Psoas muscle (tissue), 8 donors: ENCODE measurements around the gene SKIC2. TPM values are rescaled to one million over a fixed set of nuclear protein-coding genes. Genes with fewer than 3 reads are reported as not detected.

Experiments used
- ATAC-seq, 4 donors: fragments of 200-7000 bp; cut with Tn5 transposase; one replicate each; pipeline ENCODE4 v1.9.1; 2020; ENCODE audit warnings: moderate library complexity in 3 of 4, mild to moderate bottlenecking in 2 of 4
- DNase-seq, 2 donors: peaks; one replicate each; pipeline ENCODE4 v3.0.0-alpha.2; 2020
- H3K27ac ChIP-seq: fragments of 200-600 bp; one replicate; pipeline ENCODE4 v1.8.0; 2022
- H3K27me3 ChIP-seq, 3 donors: fragments of 200-600 bp in 1 of 3; one replicate each; pipeline versions ENCODE4 v1.6.1 to v1.8.0; 2013 to 2022; ENCODE audit warnings: low read length in 2 of 3, mild to moderate bottlenecking in 2 of 3, moderate library complexity in 1 of 3; ENCODE audit not compliant: insufficient read depth in 3 of 3
- H3K36me3 ChIP-seq, 2 donors: fragments of 200-600 bp in 1 of 2; one replicate each; pipeline versions ENCODE4 v1.6.1 to v1.8.0; 2013 to 2022; ENCODE audit warnings: low read depth in 1 of 2, mild to moderate bottlenecking in 1 of 2, moderate library complexity in 1 of 2; ENCODE audit not compliant: insufficient read depth in 1 of 2
- H3K4me1 ChIP-seq: fragments of 200-600 bp; one replicate; pipeline ENCODE4 v1.8.0; 2022
- H3K4me3 ChIP-seq: fragments of 200-600 bp; one replicate; pipeline ENCODE4 v1.8.0; 2022; ENCODE audit warnings: mild to moderate bottlenecking
- H3K9me3 ChIP-seq: fragments of 200-600 bp; one replicate; pipeline ENCODE4 v1.8.0; 2022
- CTCF ChIP-seq: fragments of 200-600 bp; IDR thresholded peaks from one replicate; pipeline ENCODE4 v1.8.0; 2022; ENCODE audit warnings: antibody characterized with exemption
- WGBS, 3 donors: extraction: QIAGEN DNeasy Blood & Tissue Kit; methylation state at CpG; one replicate each; pipeline versions ENCODE4 v1.1.6 to v1.1.7; 2013; 5-methylcytosine and 5-hydroxymethylcytosine counted together
- intact Hi-C, 2 donors: fragments of 100-400 bp; cut with DNase I; formaldehyde crosslinking; loops; one replicate each; pipeline versions ENCODE4 v1.11.0 to v1.14.2; 2022
- polyA plus RNA-seq, 3 donors: library from polyadenylated mRNA; stranded (reverse); fragments of 200-250 nt; gene quantifications; one replicate each; pipeline ENCODE4 v1.2.3, GENCODE V29; 2013
- total RNA-seq, 4 donors: library from RNA; stranded (reverse); fragmentation: NEBNext Ultra II Directional in 2 of 4; extraction: Animal tissue kit (Norgen Biotek cat#: 25700) in 2 of 4; gene quantifications; one replicate each; pipeline versions ENCODE4 v1.2.1 to v1.2.4, GENCODE V29; 2021 to 2023
- donor health status: healthy with polysubstance abuse.
- donor health status: DM: no; HTN: no; CAD: no; lungs with moderate emphysema.
- donor health status: Bipolar disorder and iron deficiency.
- donor health status: healthy.
- donor health status: DM: yes; HTN: yes; CAD: no.
- donor health status: DM: no; HTN: no; CAD: no.
- donor health status: DM: no; HTN: no; CAD: no.
- donor health status: DM: yes; HTN: yes; CAD: no.

Gene SKIC2
- total and polyA plus RNA-seq, 7 donors: 26.9 to 36.6 (median 30.2) TPM

- Histone ChIP-seq H3K4me1 (no peaks in the 10 kb centered on the region), H3K27me3 (peaks cover 0 to 27% (median 0%) of the 10 kb centered on the region in 3 donors), H3K36me3 (no peaks in the 10 kb centered on the region), H3K9me3 (no peaks in the 10 kb centered on the region), H3K4me3 (no peak overlapping the region), H3K27ac (no peak overlapping the region)
- intact Hi-C loops: no loop called here
- no peak for ATAC-seq
- TF ChIP-seq CTCF: no peak
- no peak for DNase-seq
- 1 to 3% (median 2%) methylated on average over 6 of the region's 6 CpGs for whole genome bisulfite sequencing, 3 donors
Observed at GRCh38 chr6:31940256-31940664, 18.7 kb upstream of the SKIC2 start.

- Histone ChIP-seq H3K9me3 (no peaks in the 10 kb centered on the region), H3K36me3 (no peaks in the 10 kb centered on the region), H3K27ac (no peak overlapping the region), H3K4me1 (no peaks in the 10 kb centered on the region), H3K27me3 (peaks cover 0 to 28% (median 0%) of the 10 kb centered on the region in 3 donors), H3K4me3 (no peak overlapping the region)
- intact Hi-C loops: no loop called here
- 79 to 83% (median 81%) methylated on average over 3 of the region's 3 CpGs for WGBS, 3 donors
- no peak for TF ChIP-seq CTCF
- DNase-seq (no peak), ATAC-seq (no peak)
Observed at GRCh38 chr6:31943742-31944141, 15.2 kb upstream of the SKIC2 start.

DNA sequence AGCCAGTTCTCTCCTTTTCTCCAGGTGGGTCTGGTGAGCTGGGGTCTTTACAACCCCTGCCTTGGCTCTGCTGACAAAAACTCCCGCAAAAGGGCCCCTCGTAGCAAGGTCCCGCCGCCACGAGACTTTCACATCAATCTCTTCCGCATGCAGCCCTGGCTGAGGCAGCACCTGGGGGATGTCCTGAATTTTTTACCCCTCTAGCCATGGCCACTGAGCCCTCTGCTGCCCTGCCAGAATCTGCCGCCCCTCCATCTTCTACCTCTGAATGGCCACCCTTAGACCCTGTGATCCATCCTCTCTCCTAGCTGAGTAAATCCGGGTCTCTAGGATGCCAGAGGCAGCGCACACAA lies 13.8 kb upstream of the SKIC2 start:
- H3K36me3 ChIP-seq: no peaks in the 10 kb centered on the region
- DNase-seq (no peak), ATAC-seq (no peak)
- peaks cover 0 to 28% (median 0%) of the 10 kb centered on the region in 3 donors for H3K27me3 ChIP-seq
- TF ChIP-seq CTCF: no peak
- 67 to 74% (median 73%) methylated on average over 9 of the region's 9 CpGs for WGBS, 3 donors
- H3K4me3 ChIP-seq: no peak overlapping the region
- no peaks in the 10 kb centered on the region for H3K4me1 ChIP-seq
- H3K27ac ChIP-seq: peak overlapping the region; percentile 30
- H3K9me3 ChIP-seq: no peaks in the 10 kb centered on the region
- intact Hi-C loops: no loop called here

GRCh38 chr6:31945507-31946369 lies 13.2 kb upstream of the SKIC2 start, which contains the start of gene CFB:
TSS of gene CFB (plus strand) at chr6:31946095. CDS start at chr6:31946222, 127 bp downstream.
- intact Hi-C loops: no loop called here
- DNase-seq: peak; percentile 84 to 87
- no peak for TF ChIP-seq CTCF
- Histone ChIP-seq H3K36me3 (no peaks in the 10 kb centered on the region), H3K4me1 (no peaks in the 10 kb centered on the region), H3K4me3 (peak within 1 kb of the TSS; percentile 22), H3K9me3 (no peaks in the 10 kb centered on the region), H3K27ac (peak within 1 kb of the TSS; percentile 55), H3K27me3 (peaks cover 0 to 28% (median 0%) of the 10 kb centered on the region in 3 donors)
- ATAC-seq: peak; percentile 48 to 67 (median 50)
- WGBS, 3 donors: 34 to 36% (median 35%) methylated on average over 10 to 11 of the region's 11 CpGs
